GM11168 (cell line): ENCODE data around the gene NUP50.
"Not testable (repeated sequence)": the region's sequence is repeated elsewhere in the genome, so short reads cannot be mapped to it uniquely, and the experiment has no call there.

Experiments
- in situ Hi-C: fragments of 300-500 bp; cut with MboI; formaldehyde crosslinking; loops from one replicate; pipeline ENCODE4 v1.12.0; 2022; ENCODE audit warnings: low sequenced_read_pairs; ENCODE audit not compliant: unreplicated experiment

The NUP50 gene

GRCh38 chr22:45191746-45192145 is 28.0 kb downstream of the NUP50 start:
- in situ Hi-C loops = not testable (repeated sequence)

DNA sequence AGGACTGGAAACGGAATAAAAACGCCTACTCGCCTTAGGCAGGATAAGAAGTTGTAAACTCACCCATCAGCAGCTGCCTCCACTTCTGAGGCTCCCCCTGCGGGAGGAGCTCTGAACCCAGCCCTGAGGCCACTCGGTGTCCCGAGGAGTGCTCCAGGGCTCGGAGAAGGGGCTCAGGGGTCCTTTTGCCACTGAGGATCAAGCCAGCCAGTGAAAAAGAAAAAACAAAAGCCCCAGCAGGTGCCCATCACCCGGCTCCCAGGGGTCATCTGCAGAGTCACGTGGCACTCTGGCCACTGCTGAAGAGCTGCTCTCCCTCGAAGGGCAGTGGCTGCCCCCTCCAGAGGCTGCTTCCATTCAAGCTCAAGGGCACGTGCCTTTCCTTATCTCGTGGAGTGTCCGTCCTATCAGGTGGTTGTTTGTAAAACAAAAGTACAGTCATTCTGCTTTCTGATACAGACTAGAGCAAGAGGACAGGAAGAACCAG is 29.0 kb downstream of the NUP50 start:
- in situ Hi-C loops = no loop called here

DNA sequence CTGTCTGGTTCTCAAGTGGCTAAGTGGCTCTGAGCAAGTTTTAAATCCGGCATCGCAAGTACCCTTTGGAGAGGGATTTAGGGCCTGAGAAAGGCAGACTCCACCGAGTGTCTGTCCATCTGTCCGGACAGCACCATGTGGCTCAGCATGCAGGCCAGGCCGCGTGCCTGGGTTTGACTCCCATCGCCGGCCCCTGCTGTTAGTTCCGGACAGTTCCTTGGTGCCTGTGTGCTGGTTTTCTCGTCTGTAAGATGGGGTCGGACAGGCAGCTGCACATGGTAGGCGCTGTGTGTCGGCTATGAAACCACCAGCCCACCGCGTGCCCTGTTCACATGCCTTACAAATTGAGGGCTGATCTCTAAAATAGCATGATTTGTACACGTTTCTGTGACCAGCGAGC is 31.0 kb downstream of the NUP50 start:
- in situ Hi-C loops = no loop called here

DNA sequence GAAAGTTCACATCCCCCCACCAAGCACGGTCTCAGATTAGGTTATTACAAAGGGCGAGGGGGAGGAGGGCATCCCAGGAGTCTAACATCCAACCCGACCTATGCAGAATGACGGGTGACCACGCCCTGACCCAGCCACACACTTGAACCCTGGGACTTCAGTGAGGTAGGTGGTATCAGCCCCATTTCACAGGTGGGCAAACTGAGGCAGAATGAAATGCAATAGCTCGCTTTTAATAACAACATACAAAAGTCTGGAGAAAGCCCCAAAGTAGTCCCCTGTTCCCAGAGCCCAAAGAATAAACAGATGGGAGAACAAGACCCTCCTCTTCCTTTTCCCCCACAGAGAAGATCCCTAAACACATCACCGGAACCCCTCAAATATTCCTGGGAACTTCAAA is 31.9 kb downstream of the NUP50 start:
- in situ Hi-C loops = no loop called here

GRCh38 chr22:45196308-45196707 is 32.6 kb downstream of the NUP50 start:
- in situ Hi-C loops = no loop called here

GRCh38 chr22:45196926-45197605 is 33.3 kb downstream of the NUP50 start:
- in situ Hi-C loops = no loop called here

GRCh38 chr22:45197606-45198462 is 34.1 kb downstream of the NUP50 start:
- in situ Hi-C loops = no loop called here

GRCh38 chr22:45198463-45198795 is 34.7 kb downstream of the NUP50 start:
- in situ Hi-C loops = no loop called here

DNA sequence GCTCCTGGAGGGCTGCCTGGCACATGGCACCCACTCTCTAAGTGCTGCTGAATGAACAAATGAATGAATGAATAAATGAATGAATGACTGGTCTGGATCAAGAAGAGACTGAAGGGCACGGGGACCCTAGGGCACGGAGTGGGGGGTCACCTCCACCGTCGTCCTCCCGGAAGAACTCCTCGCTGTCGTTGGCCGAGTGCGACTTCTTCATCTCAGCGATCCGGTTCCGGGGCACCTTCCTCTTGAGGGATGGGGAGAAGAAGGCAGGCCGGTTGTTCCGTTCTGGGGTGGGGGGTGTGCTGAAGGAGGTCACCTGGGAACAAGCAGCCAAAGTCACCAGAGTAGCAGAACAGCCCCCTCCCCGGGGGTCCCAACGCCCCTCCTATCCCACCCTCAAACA is 36.0 kb downstream of the NUP50 start:
- in situ Hi-C loops = no loop called here

- in situ Hi-C loops = no loop called here
Observed at GRCh38 chr22:45200230-45200629, 36.5 kb downstream of the NUP50 start.

GRCh38 chr22:45200860-45201511 is 37.3 kb downstream of the NUP50 start:
- in situ Hi-C loops = no loop called here

DNA sequence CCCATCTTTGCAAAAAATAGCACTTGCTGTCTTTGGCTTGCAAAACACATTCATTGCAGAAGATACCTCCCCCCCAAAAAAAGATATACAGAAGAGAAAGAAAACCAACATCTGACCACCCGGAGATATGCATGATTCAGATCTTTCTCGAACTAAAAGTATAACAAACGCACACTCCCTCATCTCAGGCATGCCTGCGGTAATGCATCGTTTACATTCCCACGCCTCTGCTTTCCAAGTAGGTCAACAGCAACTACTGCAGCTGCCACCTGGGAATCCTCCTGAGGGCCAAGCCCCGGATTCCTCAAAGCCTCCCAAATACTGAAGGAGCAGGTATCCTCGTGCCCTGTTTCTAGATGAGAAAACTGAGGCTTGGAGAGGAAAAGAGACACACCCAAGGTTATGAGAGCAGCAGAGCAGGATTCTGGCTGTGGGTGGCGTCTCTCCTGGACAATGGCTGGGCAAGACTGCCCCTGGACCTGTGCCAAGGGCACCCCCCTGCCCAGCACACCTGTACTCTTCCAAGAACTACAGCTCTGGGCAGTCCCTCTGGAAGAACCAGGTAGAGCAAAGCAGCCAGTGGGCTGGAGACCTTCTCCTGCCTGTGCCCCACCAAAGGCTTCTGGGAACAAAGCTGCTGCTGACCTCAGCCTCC is 38.1 kb downstream of the NUP50 start:
- in situ Hi-C loops = no loop called here

DNA sequence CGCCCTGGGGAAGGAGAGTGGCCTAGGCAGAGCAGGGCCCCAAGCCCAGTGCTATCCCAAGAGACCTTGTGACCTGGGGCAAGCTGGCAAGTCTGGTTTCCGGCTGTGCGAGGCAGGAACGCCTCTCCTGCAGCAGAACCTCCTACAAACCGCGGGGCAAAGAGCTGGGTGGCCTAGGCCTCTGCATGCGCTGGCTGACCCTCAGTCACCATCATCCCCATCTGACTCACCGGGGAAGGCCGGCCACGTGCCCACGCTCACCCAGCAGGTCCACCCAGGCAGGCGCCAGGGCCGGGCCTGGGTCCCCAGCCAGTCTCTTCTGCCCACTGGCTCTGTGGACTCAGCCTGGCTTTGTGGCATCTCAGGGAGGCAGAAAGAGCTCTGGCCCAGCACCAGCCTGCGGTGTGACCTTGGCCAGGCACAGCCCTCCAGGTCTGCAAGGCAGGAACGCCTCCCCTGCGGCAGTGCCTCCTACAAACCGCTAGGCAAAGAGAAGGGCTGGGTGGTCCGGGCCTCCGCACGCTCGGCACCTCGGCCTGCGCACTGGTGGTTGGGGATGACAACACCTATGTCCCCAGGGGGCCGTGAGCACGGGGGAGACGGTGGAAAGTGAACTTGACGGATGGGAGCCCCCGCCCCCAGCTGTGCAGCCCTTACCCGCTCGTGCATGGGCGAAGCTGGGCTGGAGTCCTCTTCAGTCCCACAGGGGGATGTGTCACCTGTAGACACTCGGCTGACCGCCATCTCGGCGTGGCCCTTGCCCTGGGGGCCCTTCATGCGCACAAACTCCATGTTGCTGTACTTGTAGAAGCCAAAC is 38.8 kb downstream of the NUP50 start:
- in situ Hi-C loops = no loop called here

DNA sequence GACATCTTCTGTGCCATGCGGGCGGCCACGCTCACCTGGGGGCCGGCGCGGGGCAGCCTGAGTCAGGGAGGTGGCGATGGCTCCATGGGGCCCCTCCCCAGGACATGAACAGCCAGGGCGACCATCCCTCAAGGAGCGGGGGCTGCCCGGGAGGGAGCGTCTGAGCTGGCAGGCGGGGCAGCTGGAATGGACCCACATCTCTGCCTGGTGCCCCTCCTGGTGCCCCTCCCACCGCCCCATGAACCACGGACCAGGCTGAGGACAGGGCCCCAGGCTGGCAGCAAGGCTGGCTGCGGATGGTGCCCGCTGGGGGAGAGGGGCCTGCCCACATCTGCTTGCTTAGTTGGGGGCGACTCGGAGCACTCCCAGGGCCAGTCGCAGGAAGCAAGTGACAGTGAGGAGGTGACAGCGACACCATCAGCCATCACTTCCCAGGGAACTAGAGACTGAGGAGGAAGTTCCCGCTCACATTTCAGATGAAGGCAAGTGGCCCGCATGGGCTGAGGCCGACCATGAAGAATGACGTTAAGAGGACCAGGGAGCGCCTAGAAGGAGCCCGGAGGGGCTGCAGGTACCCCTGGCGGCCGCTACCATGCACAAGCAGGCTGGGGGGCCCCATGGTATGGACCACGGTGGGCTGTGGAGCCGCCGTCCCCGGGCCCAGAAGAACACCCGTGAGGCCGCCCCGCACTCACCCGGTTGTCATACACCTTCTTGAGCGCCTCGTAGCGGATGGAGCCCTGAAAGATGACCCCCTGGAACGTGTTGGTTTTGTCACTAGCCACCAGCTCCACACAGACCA is 39.6 kb downstream of the NUP50 start:
- in situ Hi-C loops = no loop called here

- in situ Hi-C loops = no loop called here
Observed at GRCh38 chr22:45204241-45204640, 40.5 kb downstream of the NUP50 start.

GRCh38 chr22:45204819-45205218 is 41.1 kb downstream of the NUP50 start:
- in situ Hi-C loops = no loop called here

DNA sequence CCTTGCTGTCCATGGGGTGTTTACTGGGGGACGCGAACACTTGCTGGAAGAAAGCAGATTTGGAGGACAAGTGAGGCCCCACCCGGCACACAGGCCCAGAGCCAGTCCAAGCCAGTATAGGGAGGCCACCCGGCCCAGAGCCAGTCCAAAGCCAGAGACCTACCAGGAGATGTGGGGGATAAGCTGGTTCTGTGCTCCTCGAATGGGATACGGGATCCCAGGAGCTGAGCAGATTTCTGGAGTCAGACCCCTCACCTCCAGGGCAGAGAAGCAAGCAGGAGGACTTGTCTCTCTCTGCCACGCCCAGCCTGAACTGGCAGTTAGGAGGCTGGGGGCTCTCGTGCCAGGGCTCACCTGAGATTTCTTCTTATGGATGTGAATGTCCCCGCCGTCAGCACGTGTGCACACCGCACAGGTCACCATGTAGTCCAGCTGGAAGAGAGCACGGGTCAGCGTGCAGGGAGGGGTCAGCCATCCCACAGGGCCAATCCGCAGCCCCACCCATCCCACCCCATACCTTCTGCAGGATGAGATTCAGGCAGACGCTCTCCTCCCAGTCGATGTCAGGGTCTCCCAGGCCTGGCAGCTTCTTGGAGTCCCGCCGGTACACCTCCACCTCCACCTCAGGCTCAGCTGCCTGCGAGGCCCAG is 41.7 kb downstream of the NUP50 start:
- in situ Hi-C loops = no loop called here

- in situ Hi-C loops = no loop called here
Observed at GRCh38 chr22:45206233-45206632, 42.5 kb downstream of the NUP50 start.

- in situ Hi-C loops = no loop called here
Observed at GRCh38 chr22:45207533-45207932, 43.8 kb downstream of the NUP50 start.
